ENCODE results near the gene RPL3.

The RPL3 gene

DNA sequence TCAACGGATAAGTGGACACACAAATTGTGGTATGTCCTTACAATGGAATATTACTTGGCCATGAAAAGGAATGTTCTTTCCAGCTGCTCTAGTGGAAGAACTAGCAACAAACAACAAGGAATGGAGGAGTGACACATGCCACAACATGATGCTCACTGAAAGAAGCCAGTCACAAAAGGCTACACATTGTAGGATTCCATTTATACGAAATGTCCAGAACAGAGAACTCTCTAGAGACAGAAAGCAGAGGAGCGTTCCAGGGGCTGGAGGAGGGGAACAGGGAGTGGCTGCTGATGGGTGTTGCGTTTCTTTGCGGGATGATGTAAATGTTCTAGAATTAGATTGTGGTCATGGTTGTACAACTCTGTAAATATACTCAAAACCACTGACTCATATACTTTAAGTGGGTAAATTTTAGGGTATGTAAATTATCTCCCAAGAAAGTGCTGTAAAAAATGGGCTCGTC is 42.2 kb downstream of the RPL3 start:
- peaks cover 5% of the 10 kb centered on the region for H3K9me3 ChIP-seq (ENCODE audit: severe bottlenecking)
- DNase-seq, result no peak
- no peak overlapping the region for H3K4me3 ChIP-seq (ENCODE audit: low read depth, low read length)
- TF ChIP-seq, protein P1, sequence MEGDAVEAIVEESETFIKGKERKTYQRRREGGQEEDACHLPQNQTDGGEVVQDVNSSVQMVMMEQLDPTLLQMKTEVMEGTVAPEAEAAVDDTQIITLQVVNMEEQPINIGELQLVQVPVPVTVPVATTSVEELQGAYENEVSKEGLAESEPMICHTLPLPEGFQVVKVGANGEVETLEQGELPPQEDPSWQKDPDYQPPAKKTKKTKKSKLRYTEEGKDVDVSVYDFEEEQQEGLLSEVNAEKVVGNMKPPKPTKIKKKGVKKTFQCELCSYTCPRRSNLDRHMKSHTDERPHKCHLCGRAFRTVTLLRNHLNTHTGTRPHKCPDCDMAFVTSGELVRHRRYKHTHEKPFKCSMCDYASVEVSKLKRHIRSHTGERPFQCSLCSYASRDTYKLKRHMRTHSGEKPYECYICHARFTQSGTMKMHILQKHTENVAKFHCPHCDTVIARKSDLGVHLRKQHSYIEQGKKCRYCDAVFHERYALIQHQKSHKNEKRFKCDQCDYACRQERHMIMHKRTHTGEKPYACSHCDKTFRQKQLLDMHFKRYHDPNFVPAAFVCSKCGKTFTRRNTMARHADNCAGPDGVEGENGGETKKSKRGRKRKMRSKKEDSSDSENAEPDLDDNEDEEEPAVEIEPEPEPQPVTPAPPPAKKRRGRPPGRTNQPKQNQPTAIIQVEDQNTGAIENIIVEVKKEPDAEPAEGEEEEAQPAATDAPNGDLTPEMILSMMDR (IDR thresholded peaks at IDR 0.05; ENCODE audit: low read depth, low read length), result no peak
- H3K27me3 ChIP-seq (ENCODE audit: insufficient read depth, low read depth, severe bottlenecking), result no peaks in the 10 kb centered on the region
- no peak overlapping the region for H3K27ac ChIP-seq
- H3K36me3 ChIP-seq, result no peaks in the 10 kb centered on the region

DNA sequence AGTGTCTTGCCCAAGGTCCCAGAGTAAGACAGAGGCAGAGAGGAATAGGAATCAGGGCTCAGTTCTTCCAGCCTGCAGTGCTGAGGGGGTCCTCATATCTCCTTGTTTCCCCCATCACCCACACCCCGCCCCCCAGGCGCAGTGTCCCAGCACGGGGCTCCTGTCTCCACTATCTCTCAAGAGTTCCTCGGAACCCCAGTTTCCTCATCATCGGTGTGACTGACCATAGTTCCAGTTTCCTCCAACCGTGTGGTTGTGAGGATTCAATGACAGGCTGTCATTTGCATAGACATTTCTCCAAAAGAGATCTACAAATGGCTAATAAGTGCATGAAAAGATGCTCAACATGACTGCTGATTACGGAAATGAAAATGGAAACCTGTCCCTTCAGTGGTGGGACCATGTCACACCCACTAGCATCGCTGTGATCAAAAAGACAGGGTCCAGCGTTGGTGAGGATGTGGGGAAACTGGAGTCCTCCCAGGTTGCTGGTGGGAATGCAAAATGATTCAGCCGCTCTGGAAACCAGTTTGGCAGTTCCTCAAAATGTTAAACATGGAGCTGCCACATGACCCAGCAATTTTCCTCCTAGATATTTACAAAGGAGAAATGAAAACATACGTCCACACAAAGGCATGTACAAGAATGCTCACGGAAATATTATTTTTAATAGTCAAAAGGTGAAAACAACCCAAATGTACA is 42.8 kb downstream of the RPL3 start:
- Histone ChIP-seq H3K36me3 (no peaks in the 10 kb centered on the region), H3K27ac (no peak overlapping the region), H3K9me3 (ENCODE audit: severe bottlenecking) (peaks cover 5% of the 10 kb centered on the region), H3K4me3 (ENCODE audit: low read depth, low read length) (no peak overlapping the region), H3K27me3 (ENCODE audit: insufficient read depth, low read depth, severe bottlenecking) (no peaks in the 10 kb centered on the region)
- TF ChIP-seq, protein P1 (IDR thresholded peaks at IDR 0.05; ENCODE audit: low read depth, low read length), result no peak
- no peak for DNase-seq

DNA sequence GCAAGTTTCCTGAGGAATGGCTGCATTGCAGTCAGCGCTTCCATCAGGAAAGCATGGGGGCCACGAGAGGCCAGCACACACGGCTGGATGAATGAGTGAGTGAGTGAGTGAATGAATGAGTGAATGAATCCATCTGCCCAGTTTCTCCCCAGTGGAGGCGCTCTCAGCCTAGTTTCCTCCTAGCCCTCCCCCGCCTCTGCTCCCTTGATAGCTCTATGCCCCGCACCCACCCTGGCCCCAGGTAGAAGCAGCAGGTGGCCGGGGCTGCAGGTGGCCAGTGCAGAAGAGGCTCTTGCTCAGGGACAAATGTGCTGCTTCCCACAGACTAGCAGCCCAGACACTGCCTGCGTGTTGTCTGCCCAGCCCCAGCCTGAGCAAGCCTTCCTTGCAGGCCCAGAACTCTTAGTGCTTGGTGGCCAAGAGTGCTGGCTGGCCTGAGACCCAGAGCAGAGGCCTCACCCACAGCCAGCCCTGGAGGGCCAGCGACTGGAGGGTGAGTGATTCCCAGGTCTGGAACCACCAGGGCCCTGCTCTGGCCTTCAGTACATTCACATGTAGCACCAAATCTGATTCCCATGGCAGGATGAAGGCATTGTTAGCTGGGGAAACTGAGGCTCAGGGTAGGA is 43.5 kb downstream of the RPL3 start:
- no peaks in the 10 kb centered on the region for H3K27me3 ChIP-seq (ENCODE audit: insufficient read depth, low read depth, severe bottlenecking)
- H3K4me3 ChIP-seq (ENCODE audit: low read depth, low read length), result no peak overlapping the region
- DNase-seq, result peak; percentile 47
- H3K9me3 ChIP-seq (ENCODE audit: severe bottlenecking), result peaks cover 8% of the 10 kb centered on the region
- TF ChIP-seq, protein P1 (IDR thresholded peaks at IDR 0.05; ENCODE audit: low read depth, low read length), result peak; percentile 45
- H3K36me3 ChIP-seq, result no peaks in the 10 kb centered on the region
- no peak overlapping the region for H3K27ac ChIP-seq

DNA sequence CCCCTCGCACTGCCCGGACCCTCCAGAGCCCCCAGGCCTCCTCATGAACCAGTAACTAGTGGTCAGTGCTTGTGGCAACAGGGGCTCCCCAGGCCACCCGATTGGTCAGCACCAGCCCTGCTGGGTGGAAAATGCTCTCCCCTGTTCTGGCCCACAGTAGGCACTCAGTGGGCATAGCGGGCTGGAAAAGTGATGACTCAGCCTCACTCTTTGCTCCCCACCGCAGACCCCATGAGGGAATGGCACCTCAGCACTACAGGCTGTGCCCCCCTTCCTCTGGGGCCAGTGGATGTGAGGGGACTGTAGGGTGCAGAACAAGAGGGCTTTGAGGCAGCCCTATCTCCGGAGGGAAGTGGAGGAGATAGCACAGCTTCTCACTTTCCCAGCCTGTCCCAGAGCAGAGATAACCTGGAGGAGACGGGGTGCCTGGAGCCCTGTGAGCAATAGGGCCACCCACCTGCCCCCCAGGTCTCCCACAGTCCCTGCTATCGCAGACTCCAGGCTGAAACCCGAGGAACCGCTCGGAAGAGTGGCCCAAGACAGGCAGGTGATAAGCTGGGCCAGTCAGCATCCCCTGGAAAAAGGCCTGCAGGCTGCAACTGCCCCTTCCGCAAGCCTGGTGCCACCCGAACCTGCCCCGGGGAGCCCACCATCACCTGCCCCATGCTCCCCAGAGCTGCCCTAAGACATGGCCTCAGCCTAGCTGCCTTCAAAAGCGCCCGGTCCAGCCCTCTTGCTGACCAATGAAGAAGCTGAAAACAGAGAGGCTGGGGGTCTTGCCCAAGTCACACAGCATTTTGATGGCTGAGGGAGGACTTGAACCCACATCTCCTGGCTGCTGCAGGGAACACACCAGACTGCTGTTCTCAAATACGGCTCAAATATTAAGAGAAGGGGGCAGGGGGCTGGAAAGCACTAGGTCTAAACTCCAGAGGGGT is 45.2 kb downstream of the RPL3 start:
- no peak overlapping the region for H3K4me3 ChIP-seq (ENCODE audit: low read depth, low read length)
- H3K27ac ChIP-seq, result no peak overlapping the region
- TF ChIP-seq, protein P1 (IDR thresholded peaks at IDR 0.05; ENCODE audit: low read depth, low read length), result no peak
- H3K9me3 ChIP-seq (ENCODE audit: severe bottlenecking), result peaks cover 8% of the 10 kb centered on the region
- DNase-seq, result no peak
- H3K36me3 ChIP-seq, result no peaks in the 10 kb centered on the region
- no peaks in the 10 kb centered on the region for H3K27me3 ChIP-seq (ENCODE audit: insufficient read depth, low read depth, severe bottlenecking)

DNA sequence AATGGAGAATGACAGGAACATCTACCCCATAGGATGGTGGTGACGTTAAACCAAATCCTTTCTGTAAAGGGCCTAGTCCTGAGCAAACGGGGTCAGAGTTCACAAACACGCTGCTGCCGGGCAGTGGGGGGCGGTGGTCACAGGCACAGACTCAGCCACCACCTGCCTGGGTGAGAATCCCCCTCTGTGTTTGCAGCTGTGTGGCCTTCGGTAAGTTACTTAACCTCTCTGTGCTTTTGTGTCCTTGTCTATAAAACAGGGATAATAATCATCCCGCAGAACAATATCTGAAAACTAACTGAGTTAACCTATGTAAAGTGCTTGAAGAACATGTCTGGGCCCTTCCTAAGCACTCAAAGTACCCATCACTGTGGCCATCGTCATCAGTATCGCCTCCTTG is 48.6 kb downstream of the RPL3 start:
- DNase-seq, result no peak
- Histone ChIP-seq H3K27ac (no peak overlapping the region), H3K4me3 (ENCODE audit: low read depth, low read length) (no peak overlapping the region), H3K9me3 (ENCODE audit: severe bottlenecking) (peaks cover 3% of the 10 kb centered on the region), H3K27me3 (ENCODE audit: insufficient read depth, low read depth, severe bottlenecking) (no peaks in the 10 kb centered on the region), H3K36me3 (no peaks in the 10 kb centered on the region)
- TF ChIP-seq, protein P1 (IDR thresholded peaks at IDR 0.05; ENCODE audit: low read depth, low read length), result no peak

Measured in WERI-Rb-1 (cell line).